Urinary bladder (tissue), 4 donors: ENCODE results near the gene GOLGB1. TPM values are rescaled to one million over a fixed set of nuclear protein-coding genes. Genes with fewer than 3 reads are reported as not detected.
A peak's percentile ranks its signal among the peaks of the same experiment; 100 is the strongest.
"Not testable (repeated sequence)": the region's sequence is repeated elsewhere in the genome, so short reads cannot be mapped to it uniquely, and the experiment has no call there.

Experiments
- DNase-seq: peaks from one replicate; pipeline ENCODE4 v3.0.0-alpha.2; 2015; ENCODE audit errors: extremely low spot score
- H3K27ac ChIP-seq: one replicate; pipeline ENCODE4 v1.5.1; 2013; ENCODE audit warnings: low read depth, mild to moderate bottlenecking, moderate library complexity
- H3K36me3 ChIP-seq: one replicate; pipeline ENCODE4 v1.6.1; 2013; ENCODE audit warnings: mild to moderate bottlenecking, moderate library complexity; ENCODE audit not compliant: insufficient read depth
- H3K4me1 ChIP-seq: one replicate; pipeline ENCODE4 v1.6.1; 2013; ENCODE audit warnings: mild to moderate bottlenecking, moderate library complexity; ENCODE audit not compliant: insufficient read depth
- H3K4me3 ChIP-seq: one replicate; pipeline ENCODE4 v1.5.1; 2013; ENCODE audit warnings: low read depth, low read length
- WGBS: extraction: QIAGEN DNeasy Blood & Tissue Kit; methylation state at CpG from one replicate; pipeline ENCODE4 v1.1.7; 2013; 5-methylcytosine and 5-hydroxymethylcytosine counted together
- polyA plus RNA-seq: library from polyadenylated mRNA; stranded (reverse); fragments of 200-250 nt; gene quantifications from one replicate; pipeline ENCODE4 v1.2.3, GENCODE V29; 2013
- total RNA-seq: library from RNA; depleted of rRNA; stranded (reverse); fragments of >200 nt; gene quantifications from one replicate; pipeline ENCODE4 v1.2.3, GENCODE V29; 2014
- donor health status: healthy with polysubstance abuse.
- donor health status: healthy.

GOLGB1 gene
- total RNA-seq (95.0 TPM), polyA plus RNA-seq (19.6 TPM)

- H3K4me1 ChIP-seq, result no peaks in the 10 kb centered on the region
- H3K36me3 ChIP-seq, result no peaks in the 10 kb centered on the region
- DNase-seq, result peak; percentile 99
- peak within 1 kb of the TSS; percentile 83 for H3K4me3 ChIP-seq
- WGBS, result under 1% methylated on average over 51 of the region's 51 CpGs
- H3K27ac ChIP-seq, result peak within 1 kb of the TSS; percentile 94
Measured at GRCh38 chr3:121749276-121750086, at the start of gene GOLGB1. GOLGB1 (minus strand) TSS chr3:121749741; CDS start chr3:121730971, 18,770 bp downstream.

GRCh38 chr3:121796970-121797369, 47.4 kb upstream of the GOLGB1 start:
- Histone ChIP-seq H3K36me3 (no peaks in the 10 kb centered on the region), H3K4me3 (no peak overlapping the region), H3K4me1 (no peaks in the 10 kb centered on the region), H3K27ac (no peak overlapping the region)
- WGBS, result 36% methylated on average over 1 of the region's 1 CpG
- no peak for DNase-seq

- 91% methylated on average over 2 of the region's 2 CpGs for WGBS
- Histone ChIP-seq H3K36me3 (no peaks in the 10 kb centered on the region), H3K27ac (no peak overlapping the region), H3K4me1 (no peaks in the 10 kb centered on the region), H3K4me3 (no peak overlapping the region)
- no peak for DNase-seq
Measured at GRCh38 chr3:121794264-121794983, 44.9 kb upstream of the GOLGB1 start.

DNA sequence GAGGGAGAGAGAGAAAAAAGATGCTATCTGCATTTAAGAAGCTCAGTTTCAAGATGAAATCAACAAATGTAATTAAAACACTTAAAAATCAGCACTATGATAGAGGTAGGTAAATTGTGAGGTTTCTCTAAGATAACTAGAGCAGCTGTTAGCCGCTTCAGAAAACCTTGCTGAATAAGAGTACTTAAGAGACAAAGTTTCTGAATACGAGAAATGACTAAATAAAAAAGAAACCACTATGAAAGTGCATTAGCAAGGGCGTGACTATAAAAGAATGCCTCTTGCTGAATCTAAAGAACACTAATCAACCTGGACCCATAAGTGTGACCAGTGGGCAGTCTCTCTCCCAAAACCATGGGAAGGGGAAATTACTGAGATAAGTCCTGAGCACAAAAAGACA, 43.5 kb upstream of the GOLGB1 start:
- H3K4me1 ChIP-seq, result no peaks in the 10 kb centered on the region
- no peak for DNase-seq
- 97% methylated on average over 3 of the region's 3 CpGs for WGBS
- H3K36me3 ChIP-seq, result no peaks in the 10 kb centered on the region
- no peak overlapping the region for H3K27ac ChIP-seq
- H3K4me3 ChIP-seq, result no peak overlapping the region

- DNase-seq, result no peak
- no peaks in the 10 kb centered on the region for H3K4me1 ChIP-seq
- H3K4me3 ChIP-seq, result no peak overlapping the region
- no peaks in the 10 kb centered on the region for H3K36me3 ChIP-seq
- WGBS, result 76% methylated on average over 2 of the region's 2 CpGs
- H3K27ac ChIP-seq, result no peak overlapping the region
Measured at GRCh38 chr3:121786485-121786884, 36.9 kb upstream of the GOLGB1 start.

DNA sequence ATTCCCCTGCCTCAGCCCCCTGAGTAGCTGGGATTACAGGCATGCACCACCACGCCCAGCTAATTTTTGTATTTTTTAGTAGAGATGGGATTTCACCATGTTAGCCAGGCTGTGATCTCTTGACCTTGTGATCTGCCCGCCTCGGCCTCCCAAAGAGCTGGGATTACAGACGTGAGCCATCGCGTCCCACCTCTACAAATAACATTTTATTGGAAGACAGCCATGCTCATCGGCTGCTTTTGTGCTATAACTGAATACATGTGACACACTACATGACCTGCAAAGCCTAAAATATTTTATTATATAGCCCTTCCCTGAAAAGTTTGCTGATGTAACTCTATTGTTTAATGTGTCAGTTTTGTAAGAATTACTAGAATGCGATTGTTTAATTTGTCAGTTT, 33.2 kb upstream of the GOLGB1 start:
- not testable (repeated sequence) for H3K36me3 ChIP-seq, H3K4me1 ChIP-seq

DNA sequence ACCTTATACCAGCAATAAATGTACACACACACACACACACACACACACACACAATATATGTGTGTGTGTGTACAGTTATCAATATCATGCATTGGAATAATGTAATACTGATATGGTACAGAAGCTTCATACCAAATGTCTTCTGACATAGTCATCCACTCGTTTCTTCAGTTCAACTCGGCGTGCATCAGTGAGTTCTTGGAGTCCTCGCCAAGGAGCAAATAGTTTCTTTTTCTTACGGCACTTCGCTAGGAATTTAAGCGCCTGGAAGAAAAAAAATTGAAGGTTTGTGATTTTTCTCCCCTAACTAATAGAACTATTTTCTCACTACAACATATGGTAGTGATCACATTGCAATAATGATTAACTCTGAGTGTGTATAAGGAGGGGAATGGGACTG, 32.1 kb upstream of the GOLGB1 start:
- DNase-seq, result no peak
- Histone ChIP-seq H3K4me1 (no peaks in the 10 kb centered on the region), H3K27ac (no peak overlapping the region), H3K4me3 (no peak overlapping the region), H3K36me3 (peaks cover 3% of the 10 kb centered on the region)
- WGBS, result 97% methylated on average over 7 of the region's 7 CpGs

More for the DNA sequence above, 33.2 kb upstream of the GOLGB1 start:
- WGBS, result 75% methylated on average over 8 of the region's 8 CpGs
- not testable (repeated sequence) for H3K27ac ChIP-seq, H3K4me3 ChIP-seq, DNase-seq

GRCh38 chr3:121775095-121775494, 25.6 kb upstream of the GOLGB1 start:
- 98% methylated on average over 4 of the region's 4 CpGs for WGBS
- H3K4me3 ChIP-seq, DNase-seq, H3K4me1 ChIP-seq, H3K36me3 ChIP-seq, H3K27ac ChIP-seq: not testable (repeated sequence)

DNA sequence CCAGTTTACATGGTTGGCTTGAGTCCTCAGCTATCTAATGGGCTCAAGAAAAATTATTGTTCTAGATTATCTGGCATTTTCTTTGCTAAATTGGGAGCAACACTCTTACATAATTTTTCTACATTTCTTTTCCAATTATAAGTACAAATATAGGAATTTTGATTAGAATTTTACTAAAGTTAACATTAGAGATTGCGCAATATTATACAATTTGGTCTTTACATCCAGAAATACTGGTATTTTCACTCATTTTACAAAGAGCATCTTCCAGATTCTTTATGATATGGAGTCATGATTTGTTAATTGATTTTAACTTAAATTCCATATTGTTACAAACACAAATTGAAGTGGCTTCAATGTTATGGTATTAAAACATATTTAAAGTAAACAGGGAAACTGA, 19.7 kb upstream of the GOLGB1 start:
- H3K4me3 ChIP-seq, result no peak overlapping the region
- H3K27ac ChIP-seq, result no peak overlapping the region
- DNase-seq, result no peak
- no peaks in the 10 kb centered on the region for H3K4me1 ChIP-seq
- WGBS, result 99% methylated on average over 1 of the region's 1 CpG
- H3K36me3 ChIP-seq, result peaks cover 6% of the 10 kb centered on the region

- Histone ChIP-seq H3K27ac (no peak overlapping the region), H3K36me3 (peaks cover 6% of the 10 kb centered on the region), H3K4me1 (no peaks in the 10 kb centered on the region), H3K4me3 (no peak overlapping the region)
- 95% methylated on average over 2 of the region's 2 CpGs for WGBS
- no peak for DNase-seq
Measured at GRCh38 chr3:121768452-121768851, 18.9 kb upstream of the GOLGB1 start.

DNA sequence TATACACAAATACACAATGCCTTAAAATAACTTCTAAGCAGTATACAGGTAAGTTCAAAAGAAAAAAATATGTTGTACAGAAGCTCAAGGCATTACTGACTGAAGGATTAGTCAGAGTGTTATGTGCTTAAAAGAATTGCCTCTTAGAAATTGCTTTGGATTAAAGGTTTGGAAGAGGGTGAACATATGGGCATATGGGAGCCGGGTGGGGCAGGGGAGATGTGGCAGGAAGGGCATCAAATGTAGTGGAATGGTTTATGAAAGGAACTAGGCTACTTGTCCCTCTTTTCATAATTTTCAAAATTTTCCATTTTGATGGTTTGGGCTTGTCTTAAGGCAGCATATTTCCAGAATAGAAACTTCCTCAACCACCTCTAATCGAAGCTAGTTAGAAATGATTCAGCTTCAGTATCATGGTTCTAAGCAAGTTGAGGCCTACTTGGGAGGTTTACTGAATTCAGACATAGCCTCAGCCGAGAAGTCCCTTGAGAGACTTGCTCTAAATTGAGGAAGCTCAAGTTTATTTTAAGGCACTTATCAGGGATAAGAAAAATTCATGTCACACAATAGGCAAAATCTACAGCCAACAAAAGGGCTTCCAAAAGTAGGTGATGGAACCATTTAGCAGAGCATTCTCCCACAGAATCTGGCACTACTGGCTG, 10.1 kb upstream of the GOLGB1 start:
- WGBS, result 73% methylated on average over 3 of the region's 3 CpGs
- Histone ChIP-seq H3K4me3 (no peak overlapping the region), H3K36me3 (no peaks in the 10 kb centered on the region), H3K4me1 (no peaks in the 10 kb centered on the region), H3K27ac (no peak overlapping the region)
- no peak for DNase-seq

DNA sequence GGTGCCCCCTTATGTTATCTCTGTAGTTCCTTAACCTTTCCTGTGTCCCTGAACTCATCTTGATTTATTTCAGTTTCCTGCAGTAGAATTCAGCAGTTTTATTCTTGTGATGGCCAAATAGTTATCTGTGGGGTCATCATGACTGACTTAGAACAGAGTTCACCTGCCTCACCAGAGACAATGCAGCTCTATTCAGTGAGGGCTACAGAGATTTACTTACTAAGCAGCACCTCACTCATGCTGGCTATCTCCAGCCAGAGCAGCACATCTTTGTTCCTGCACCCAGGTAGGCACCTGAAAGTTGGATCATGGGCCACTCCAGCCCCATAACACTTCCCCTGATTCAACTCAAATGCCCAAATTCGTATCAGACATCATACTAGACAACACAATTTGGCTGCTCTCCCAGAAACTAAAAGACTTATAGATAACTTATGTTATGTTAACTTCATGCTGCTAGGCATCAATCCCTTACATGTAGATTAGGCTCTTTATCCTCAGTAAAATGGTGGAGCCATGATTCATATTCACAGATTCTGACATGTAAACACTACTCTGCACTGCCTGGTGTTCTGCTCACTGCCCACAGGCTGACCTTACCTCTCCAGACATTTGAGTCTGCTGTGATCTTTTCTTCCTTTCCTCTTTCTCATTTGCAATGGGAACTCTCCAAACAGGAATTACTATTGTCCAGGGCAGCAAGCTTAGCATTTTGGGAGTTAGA, 9.3 kb upstream of the GOLGB1 start:
- Histone ChIP-seq H3K27ac (no peak overlapping the region), H3K36me3 (no peaks in the 10 kb centered on the region), H3K4me1 (no peaks in the 10 kb centered on the region), H3K4me3 (no peak overlapping the region)
- DNase-seq, result no peak
- WGBS, result 12% methylated on average over 1 of the region's 1 CpG

GRCh38 chr3:121757812-121758545, 8.4 kb upstream of the GOLGB1 start:
- DNase-seq, result no peak
- no peak overlapping the region for H3K27ac ChIP-seq
- H3K4me3 ChIP-seq, result no peak overlapping the region
- WGBS, result 83% methylated on average over 15 of the region's 15 CpGs
- H3K4me1 ChIP-seq, result no peaks in the 10 kb centered on the region
- no peaks in the 10 kb centered on the region for H3K36me3 ChIP-seq
